Measurements from ENCODE around the gene KRTAP1-1.
"Not testable (repeated sequence)": the region's sequence is repeated elsewhere in the genome, so short reads cannot be mapped to it uniquely, and the experiment has no call there.

Gene KRTAP1-1

GRCh38 chr17:41009301-41009760 lies 31.9 kb downstream of the KRTAP1-1 start:
- ChIA-PET CTCF (no interaction called here), POLR2A (no interaction called here)
- TF ChIP-seq, protein P1, sequence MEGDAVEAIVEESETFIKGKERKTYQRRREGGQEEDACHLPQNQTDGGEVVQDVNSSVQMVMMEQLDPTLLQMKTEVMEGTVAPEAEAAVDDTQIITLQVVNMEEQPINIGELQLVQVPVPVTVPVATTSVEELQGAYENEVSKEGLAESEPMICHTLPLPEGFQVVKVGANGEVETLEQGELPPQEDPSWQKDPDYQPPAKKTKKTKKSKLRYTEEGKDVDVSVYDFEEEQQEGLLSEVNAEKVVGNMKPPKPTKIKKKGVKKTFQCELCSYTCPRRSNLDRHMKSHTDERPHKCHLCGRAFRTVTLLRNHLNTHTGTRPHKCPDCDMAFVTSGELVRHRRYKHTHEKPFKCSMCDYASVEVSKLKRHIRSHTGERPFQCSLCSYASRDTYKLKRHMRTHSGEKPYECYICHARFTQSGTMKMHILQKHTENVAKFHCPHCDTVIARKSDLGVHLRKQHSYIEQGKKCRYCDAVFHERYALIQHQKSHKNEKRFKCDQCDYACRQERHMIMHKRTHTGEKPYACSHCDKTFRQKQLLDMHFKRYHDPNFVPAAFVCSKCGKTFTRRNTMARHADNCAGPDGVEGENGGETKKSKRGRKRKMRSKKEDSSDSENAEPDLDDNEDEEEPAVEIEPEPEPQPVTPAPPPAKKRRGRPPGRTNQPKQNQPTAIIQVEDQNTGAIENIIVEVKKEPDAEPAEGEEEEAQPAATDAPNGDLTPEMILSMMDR (IDR thresholded peaks at IDR 0.05; ENCODE audit: control extremely low read depth, extremely low read depth, low read depth, missing control alignments), result no peak
- DNase-seq (ENCODE audit: extremely low spot score), result no peak

GRCh38 chr17:41008811-41009210 lies 32.4 kb downstream of the KRTAP1-1 start, which contains the start of gene KRTAP3-1:
TSS of gene KRTAP3-1 (minus strand) at chr17:41009128. CDS start at chr17:41009074, 54 bp downstream.
- ChIA-PET CTCF (no interaction called here), POLR2A (no interaction called here)
- DNase-seq (ENCODE audit: extremely low spot score), result no peak
- TF ChIP-seq, protein P1 (IDR thresholded peaks at IDR 0.05; ENCODE audit: control extremely low read depth, extremely low read depth, low read depth, missing control alignments), result no peak

GRCh38 chr17:41004397-41004796 lies 36.9 kb downstream of the KRTAP1-1 start:
- TF ChIP-seq, protein P1 (IDR thresholded peaks at IDR 0.05; ENCODE audit: control extremely low read depth, extremely low read depth, low read depth, missing control alignments), result no peak
- DNase-seq (ENCODE audit: extremely low spot score), result no peak
- ChIA-PET POLR2A (no interaction called here), CTCF (no interaction called here)

DNA sequence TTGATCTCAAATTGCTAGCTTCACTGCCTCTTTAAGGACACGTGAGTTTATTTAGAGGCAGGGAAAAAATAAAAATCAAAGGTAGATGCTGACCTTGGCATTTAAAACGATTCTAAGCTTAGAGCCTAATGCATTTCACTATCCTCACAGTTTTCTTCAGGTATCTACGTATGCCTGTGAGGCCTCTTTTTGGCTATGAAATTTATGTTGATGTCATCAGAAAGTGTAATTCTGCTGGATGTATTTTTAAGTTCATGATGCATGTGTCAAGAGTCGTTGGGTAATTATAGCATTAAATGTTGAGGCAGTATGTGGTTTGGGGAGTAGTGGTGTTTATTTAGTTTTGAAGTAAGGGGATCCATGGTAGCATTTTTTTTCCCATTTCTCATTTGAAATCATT lies 37.3 kb downstream of the KRTAP1-1 start:
- TF ChIP-seq, protein P1 (IDR thresholded peaks at IDR 0.05; ENCODE audit: control extremely low read depth, extremely low read depth, low read depth, missing control alignments), result no peak
- CTCF ChIA-PET, result no interaction called here
- DNase-seq (ENCODE audit: extremely low spot score), result no peak
- POLR2A ChIA-PET, result no interaction called here

GRCh38 chr17:41002814-41003213 lies 38.4 kb downstream of the KRTAP1-1 start:
- no peak for DNase-seq (ENCODE audit: extremely low spot score)
- TF ChIP-seq, protein P1 (IDR thresholded peaks at IDR 0.05; ENCODE audit: control extremely low read depth, extremely low read depth, low read depth, missing control alignments), result no peak
- ChIA-PET CTCF (no interaction called here), POLR2A (no interaction called here)

DNA sequence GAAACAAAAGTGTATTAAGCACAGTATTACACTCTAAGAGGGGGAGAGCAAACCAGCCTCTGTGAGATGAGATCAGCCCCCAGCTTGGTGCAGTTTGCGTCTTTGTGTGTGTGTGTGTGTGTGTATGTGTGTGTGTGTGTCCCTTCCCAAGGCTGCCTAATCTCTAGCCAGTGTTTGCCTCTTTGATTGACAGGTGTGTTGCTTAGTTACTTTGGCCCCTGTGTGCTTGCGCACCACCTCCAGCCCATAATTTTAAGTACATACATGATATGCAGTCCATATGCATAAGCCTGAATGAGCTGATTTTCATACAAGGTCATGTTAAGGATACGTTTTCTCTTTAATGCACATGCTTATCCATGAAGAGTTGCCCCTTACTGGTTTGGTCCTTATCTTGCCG lies 39.5 kb downstream of the KRTAP1-1 start:
- TF ChIP-seq, protein P1 (IDR thresholded peaks at IDR 0.05; ENCODE audit: control extremely low read depth, extremely low read depth, low read depth, missing control alignments), result no peak
- ChIA-PET CTCF (interaction anchor here (1.1 kb wide), 1 partner anchor 16 kb away, joined by 3 read pairs; no protein-coding TSS in a partner anchor), POLR2A (no interaction called here)
- no peak for DNase-seq (ENCODE audit: extremely low spot score)

DNA sequence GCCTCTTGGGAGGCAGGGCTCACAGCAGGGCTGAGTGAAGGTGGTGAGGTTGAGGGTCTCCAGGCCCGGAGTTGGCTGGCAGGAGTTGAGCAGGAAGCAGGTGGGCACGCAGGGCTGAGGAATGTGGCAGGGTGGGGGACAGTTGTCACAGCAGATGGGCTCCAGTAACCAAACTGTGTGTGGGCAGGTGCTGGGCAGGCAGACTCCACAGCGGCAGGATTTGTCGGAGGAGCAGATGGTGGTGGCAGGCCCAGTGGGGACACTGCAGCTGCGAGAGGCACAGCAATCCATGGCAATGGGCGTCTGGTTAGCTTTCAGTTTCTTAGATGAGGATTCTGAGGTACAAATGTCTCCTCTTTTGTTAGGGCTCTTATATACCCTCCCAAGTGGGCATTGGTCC lies 41.7 kb downstream of the KRTAP1-1 start, which contains the start of gene KRTAP3-2:
Gene KRTAP3-2 (minus strand): TSS at position 344 of the 400 bp plus-strand sequence. CDS start 53 bp downstream, at position 291.
- DNase-seq (ENCODE audit: extremely low spot score); POLR2A ChIA-PET; CTCF ChIA-PET: not testable (repeated sequence)

Measured in GM10248 (cell line).